HepG2 (cell line): ENCODE data around the gene MED28. TPM values are rescaled to one million over a fixed set of nuclear protein-coding genes. Genes with fewer than 3 reads are reported as not detected.

Source experiments
- ELF1 ChIP-seq: sonication (generic); formaldehyde crosslinking; IDR thresholded peaks from 2 replicates; pipeline ENCODE4 v1.4.0; 2020; ENCODE audit warnings: missing genetic modification reagents
- GATAD1 ChIP-seq: IDR thresholded peaks from 2 replicates; pipeline ENCODE4 v1.6.1; 2016; ENCODE audit warnings: missing genetic modification reagents, missing compliant biosample characterization
- HNRNPK ChIP-seq: fragments of 200-400 bp; formaldehyde crosslinking; IDR thresholded peaks from 2 replicates; pipeline ENCODE4 v1.6.1; 2018; ENCODE audit warnings: low read length, low read depth, moderate library complexity, mild to moderate bottlenecking; ENCODE audit not compliant: poor library complexity, severe bottlenecking
- HOXA5 ChIP-seq: sonication (generic); formaldehyde crosslinking; IDR thresholded peaks from 2 replicates; pipeline ENCODE4 v1.4.0; 2020; ENCODE audit warnings: missing genetic modification reagents
- NONO ChIP-seq, 2 experiments: fragments of 450-650 bp in 1 of 2; sonication (generic) in 1 of 2; formaldehyde crosslinking in 1 of 2; IDR thresholded peaks in 1 of 2; conservative IDR thresholded peaks in 1 of 2; 2 replicates each; pipeline versions ENCODE4 v1.6.1 to v1.8.0; 2017 to 2022; ENCODE audit warnings: mild to moderate bottlenecking in 1 of 2, missing genetic modification reagents in 1 of 2, moderate library complexity in 1 of 2
- TMF1 ChIP-seq: sonication (generic); formaldehyde crosslinking; IDR thresholded peaks from 2 replicates; pipeline ENCODE4 v1.8.1; 2022; ENCODE audit warnings: low read depth, missing genetic modification reagents
- ZNF224 ChIP-seq: sonication (generic); formaldehyde crosslinking; IDR thresholded peaks from 2 replicates; pipeline ENCODE4 v1.5.0; 2020; ENCODE audit warnings: mild to moderate bottlenecking, missing genetic modification reagents
- ZNF367 ChIP-seq: sonication (generic); formaldehyde crosslinking; IDR thresholded peaks from 2 replicates; pipeline ENCODE4 v1.4.0; 2020; ENCODE audit warnings: missing genetic modification reagents, borderline replicate concordance
- ZNF652 ChIP-seq: IDR thresholded peaks from 2 replicates; pipeline ENCODE4 v1.6.1; 2016; ENCODE audit warnings: low read depth, borderline replicate concordance
- ZNF772 ChIP-seq: sonication (generic); formaldehyde crosslinking; IDR thresholded peaks from 2 replicates; pipeline ENCODE4 v1.5.0; 2020; ENCODE audit warnings: mild to moderate bottlenecking, missing genetic modification reagents
- polyA plus RNA-seq, 8 experiments: library from polyadenylated mRNA; depleted of rRNA in 3 of 8; stranded (reverse) in 7 of 8; unstranded in 1 of 8; fragments of >200 nt; fragmentation: Illumina TruSeq in 4 of 8; extraction: Trizol in 4 of 8; gene quantifications; 2 replicates each; pipeline versions ENCODE4 v1.2.1 to v1.2.3, GENCODE V29; 2011 to 2016; ENCODE audit warnings: low read depth in 4 of 8, missing spikeins in 1 of 8, mixed read lengths in 1 of 8; ENCODE audit not compliant: insufficient read depth in 1 of 8
- total RNA-seq, 5 experiments: library from RNA; depleted of rRNA; stranded (reverse); fragments of >200 nt; fragmentation: Illumina TruSeq; extraction: Trizol; gene quantifications; 2 replicates each; pipeline ENCODE4 v1.2.3, GENCODE V29; 2016; ENCODE audit warnings: low read depth in 1 of 5
- TF ChIP-seq, protein P1 (sequence below): sonication (generic); formaldehyde crosslinking; IDR thresholded peaks from 2 replicates; pipeline ENCODE4 v1.5.0; 2020; ENCODE audit warnings: mild to moderate bottlenecking, missing genetic modification reagents
- TF ChIP-seq, protein P2 (sequence below): sonication (generic); formaldehyde crosslinking; IDR thresholded peaks from 2 replicates; pipeline ENCODE4 v1.4.0; 2020; ENCODE audit warnings: missing genetic modification reagents
- TF ChIP-seq, protein P3 (sequence below): sonication (generic); formaldehyde crosslinking; IDR thresholded peaks from 2 replicates; pipeline ENCODE4 v1.4.0; 2020; ENCODE audit warnings: missing genetic modification reagents
- TF ChIP-seq, protein P4 (sequence below): IDR thresholded peaks from 2 replicates; pipeline ENCODE4 v1.6.1; 2012; ENCODE audit warnings: low read depth, low read length, improper control_type of control experiment
- TF ChIP-seq, protein P5 (sequence below): sonication (generic); formaldehyde crosslinking; IDR thresholded peaks from 2 replicates; pipeline ENCODE4 v1.4.0; 2020; ENCODE audit warnings: mild to moderate bottlenecking, missing genetic modification reagents
- TF ChIP-seq, protein P6 (sequence below): IDR thresholded peaks from 2 replicates; pipeline ENCODE4 v1.4.0; 2020; ENCODE audit warnings: mild to moderate bottlenecking, missing genetic modification reagents

MED28 gene
- total and polyA plus RNA-seq, 2 of the 13 experiments (the other 11 are each of a cell fraction or from before 2014, with no cell fraction given): 41.3 to 65.7 TPM

DNA sequence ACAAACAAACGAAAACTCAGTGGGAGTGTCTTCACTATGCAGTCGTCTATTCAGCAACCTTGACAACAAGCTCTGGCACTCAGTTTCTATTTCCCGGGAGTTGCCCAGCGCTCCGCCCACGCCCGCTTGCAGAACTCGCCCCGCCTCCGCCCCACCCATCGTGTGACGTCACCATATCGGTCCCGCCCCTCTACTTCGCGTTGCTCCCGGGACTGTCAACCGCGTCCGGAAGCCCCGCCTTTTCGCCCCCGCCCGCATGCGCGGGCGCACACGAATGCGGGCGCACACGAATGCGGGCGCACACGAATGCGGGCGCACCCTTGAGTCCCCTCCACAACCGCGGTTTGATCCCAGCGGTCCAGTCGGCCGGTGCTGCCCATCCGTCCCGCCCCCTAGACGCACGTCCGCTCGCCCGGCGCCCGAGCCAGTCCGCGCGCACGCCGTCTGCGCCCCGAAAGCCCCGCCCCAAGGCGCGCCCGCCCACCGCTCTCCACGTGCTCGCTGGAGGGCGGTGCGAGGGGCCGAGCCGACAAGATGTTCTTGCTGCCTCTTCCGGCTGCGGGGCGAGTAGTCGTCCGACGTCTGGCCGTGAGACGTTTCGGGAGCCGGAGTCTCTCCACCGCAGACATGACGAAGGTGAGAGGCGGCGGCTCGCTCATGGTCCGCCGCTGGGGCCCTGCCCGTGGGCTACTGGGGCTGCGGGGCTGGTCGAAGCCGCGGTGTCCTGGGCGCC, 37.3 kb upstream of the MED28 start, which contains the start of gene LAP3 (continued):
- TF ChIP-seq, protein P1, sequence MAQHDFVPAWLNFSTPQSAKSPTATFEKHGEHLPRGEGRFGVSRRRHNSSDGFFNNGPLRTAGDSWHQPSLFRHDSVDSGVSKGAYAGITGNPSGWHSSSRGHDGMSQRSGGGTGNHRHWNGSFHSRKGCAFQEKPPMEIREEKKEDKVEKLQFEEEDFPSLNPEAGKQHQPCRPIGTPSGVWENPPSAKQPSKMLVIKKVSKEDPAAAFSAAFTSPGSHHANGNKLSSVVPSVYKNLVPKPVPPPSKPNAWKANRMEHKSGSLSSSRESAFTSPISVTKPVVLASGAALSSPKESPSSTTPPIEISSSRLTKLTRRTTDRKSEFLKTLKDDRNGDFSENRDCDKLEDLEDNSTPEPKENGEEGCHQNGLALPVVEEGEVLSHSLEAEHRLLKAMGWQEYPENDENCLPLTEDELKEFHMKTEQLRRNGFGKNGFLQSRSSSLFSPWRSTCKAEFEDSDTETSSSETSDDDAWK (CRISPR knock-in tag): no peak
- TF ChIP-seq, protein P2, sequence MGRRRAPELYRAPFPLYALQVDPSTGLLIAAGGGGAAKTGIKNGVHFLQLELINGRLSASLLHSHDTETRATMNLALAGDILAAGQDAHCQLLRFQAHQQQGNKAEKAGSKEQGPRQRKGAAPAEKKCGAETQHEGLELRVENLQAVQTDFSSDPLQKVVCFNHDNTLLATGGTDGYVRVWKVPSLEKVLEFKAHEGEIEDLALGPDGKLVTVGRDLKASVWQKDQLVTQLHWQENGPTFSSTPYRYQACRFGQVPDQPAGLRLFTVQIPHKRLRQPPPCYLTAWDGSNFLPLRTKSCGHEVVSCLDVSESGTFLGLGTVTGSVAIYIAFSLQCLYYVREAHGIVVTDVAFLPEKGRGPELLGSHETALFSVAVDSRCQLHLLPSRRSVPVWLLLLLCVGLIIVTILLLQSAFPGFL (CRISPR knock-in tag): no peak
- TF ChIP-seq, protein P3, sequence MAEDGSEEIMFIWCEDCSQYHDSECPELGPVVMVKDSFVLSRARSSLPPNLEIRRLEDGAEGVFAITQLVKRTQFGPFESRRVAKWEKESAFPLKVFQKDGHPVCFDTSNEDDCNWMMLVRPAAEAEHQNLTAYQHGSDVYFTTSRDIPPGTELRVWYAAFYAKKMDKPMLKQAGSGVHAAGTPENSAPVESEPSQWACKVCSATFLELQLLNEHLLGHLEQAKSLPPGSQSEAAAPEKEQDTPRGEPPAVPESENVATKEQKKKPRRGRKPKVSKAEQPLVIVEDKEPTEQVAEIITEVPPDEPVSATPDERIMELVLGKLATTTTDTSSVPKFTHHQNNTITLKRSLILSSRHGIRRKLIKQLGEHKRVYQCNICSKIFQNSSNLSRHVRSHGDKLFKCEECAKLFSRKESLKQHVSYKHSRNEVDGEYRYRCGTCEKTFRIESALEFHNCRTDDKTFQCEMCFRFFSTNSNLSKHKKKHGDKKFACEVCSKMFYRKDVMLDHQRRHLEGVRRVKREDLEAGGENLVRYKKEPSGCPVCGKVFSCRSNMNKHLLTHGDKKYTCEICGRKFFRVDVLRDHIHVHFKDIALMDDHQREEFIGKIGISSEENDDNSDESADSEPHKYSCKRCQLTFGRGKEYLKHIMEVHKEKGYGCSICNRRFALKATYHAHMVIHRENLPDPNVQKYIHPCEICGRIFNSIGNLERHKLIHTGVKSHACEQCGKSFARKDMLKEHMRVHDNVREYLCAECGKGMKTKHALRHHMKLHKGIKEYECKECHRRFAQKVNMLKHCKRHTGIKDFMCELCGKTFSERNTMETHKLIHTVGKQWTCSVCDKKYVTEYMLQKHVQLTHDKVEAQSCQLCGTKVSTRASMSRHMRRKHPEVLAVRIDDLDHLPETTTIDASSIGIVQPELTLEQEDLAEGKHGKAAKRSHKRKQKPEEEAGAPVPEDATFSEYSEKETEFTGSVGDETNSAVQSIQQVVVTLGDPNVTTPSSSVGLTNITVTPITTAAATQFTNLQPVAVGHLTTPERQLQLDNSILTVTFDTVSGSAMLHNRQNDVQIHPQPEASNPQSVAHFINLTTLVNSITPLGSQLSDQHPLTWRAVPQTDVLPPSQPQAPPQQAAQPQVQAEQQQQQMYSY (CRISPR knock-in tag): 0 out of 2 replicates have a peak, but pooled peaks have one; percentile 66
- TF ChIP-seq HOXA5 (CRISPR knock-in tag): no peak
- TF ChIP-seq ELF1: peak; percentile 84
- TF ChIP-seq HNRNPK: peak; percentile 28
- TF ChIP-seq, protein P4, sequence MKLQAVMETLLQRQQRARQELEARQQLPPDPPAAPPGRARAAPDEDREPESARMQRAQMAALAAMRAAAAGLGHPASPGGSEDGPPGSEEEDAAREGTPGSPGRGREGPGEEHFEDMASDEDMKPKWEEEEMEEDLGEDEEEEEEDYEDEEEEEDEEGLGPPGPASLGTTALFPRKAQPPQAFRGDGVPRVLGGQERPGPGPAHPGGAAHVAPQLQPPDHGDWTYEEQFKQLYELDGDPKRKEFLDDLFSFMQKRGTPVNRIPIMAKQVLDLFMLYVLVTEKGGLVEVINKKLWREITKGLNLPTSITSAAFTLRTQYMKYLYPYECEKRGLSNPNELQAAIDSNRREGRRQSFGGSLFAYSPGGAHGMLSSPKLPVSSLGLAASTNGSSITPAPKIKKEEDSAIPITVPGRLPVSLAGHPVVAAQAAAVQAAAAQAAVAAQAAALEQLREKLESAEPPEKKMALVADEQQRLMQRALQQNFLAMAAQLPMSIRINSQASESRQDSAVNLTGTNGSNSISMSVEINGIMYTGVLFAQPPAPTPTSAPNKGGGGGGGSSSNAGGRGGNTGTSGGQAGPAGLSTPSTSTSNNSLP: no peak
- peak; percentile 94 for TF ChIP-seq TMF1 (CRISPR knock-in tag)
- TF ChIP-seq ZNF772 (CRISPR knock-in tag): 0 out of 2 replicates have a peak, but pooled peaks have one; percentile 84
- TF ChIP-seq ZNF367 (CRISPR knock-in tag): peak; percentile 43; the same call in 1 of the 2 replicates
- TF ChIP-seq, protein P5, sequence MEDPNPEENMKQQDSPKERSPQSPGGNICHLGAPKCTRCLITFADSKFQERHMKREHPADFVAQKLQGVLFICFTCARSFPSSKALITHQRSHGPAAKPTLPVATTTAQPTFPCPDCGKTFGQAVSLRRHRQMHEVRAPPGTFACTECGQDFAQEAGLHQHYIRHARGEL: no peak
- TF ChIP-seq, protein P6, sequence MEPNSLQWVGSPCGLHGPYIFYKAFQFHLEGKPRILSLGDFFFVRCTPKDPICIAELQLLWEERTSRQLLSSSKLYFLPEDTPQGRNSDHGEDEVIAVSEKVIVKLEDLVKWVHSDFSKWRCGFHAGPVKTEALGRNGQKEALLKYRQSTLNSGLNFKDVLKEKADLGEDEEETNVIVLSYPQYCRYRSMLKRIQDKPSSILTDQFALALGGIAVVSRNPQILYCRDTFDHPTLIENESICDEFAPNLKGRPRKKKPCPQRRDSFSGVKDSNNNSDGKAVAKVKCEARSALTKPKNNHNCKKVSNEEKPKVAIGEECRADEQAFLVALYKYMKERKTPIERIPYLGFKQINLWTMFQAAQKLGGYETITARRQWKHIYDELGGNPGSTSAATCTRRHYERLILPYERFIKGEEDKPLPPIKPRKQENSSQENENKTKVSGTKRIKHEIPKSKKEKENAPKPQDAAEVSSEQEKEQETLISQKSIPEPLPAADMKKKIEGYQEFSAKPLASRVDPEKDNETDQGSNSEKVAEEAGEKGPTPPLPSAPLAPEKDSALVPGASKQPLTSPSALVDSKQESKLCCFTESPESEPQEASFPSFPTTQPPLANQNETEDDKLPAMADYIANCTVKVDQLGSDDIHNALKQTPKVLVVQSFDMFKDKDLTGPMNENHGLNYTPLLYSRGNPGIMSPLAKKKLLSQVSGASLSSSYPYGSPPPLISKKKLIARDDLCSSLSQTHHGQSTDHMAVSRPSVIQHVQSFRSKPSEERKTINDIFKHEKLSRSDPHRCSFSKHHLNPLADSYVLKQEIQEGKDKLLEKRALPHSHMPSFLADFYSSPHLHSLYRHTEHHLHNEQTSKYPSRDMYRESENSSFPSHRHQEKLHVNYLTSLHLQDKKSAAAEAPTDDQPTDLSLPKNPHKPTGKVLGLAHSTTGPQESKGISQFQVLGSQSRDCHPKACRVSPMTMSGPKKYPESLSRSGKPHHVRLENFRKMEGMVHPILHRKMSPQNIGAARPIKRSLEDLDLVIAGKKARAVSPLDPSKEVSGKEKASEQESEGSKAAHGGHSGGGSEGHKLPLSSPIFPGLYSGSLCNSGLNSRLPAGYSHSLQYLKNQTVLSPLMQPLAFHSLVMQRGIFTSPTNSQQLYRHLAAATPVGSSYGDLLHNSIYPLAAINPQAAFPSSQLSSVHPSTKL: peak; percentile 23
- no peak for TF ChIP-seq NONO (IDR thresholded peaks at IDR 0.05)
- peak; percentile 74; the same call in 1 of the 2 replicates for TF ChIP-seq NONO (CRISPR knock-in tag; conservative IDR thresholded peaks at IDR 0.05)
- TF ChIP-seq ZNF224 (CRISPR knock-in tag): no peak
- peak; percentile 68; the same call in 1 of the 2 replicates for TF ChIP-seq GATAD1 (CRISPR knock-in tag)
- TF ChIP-seq ZNF652 (CRISPR knock-in tag): no peak
